Muscle of arm (tissue), 14 donors: ENCODE measurements around the gene DSC2. TPM values are rescaled to one million over a fixed set of nuclear protein-coding genes. Genes with fewer than 3 reads are reported as not detected.
"Not testable (repeated sequence)": the region's sequence is repeated elsewhere in the genome, so short reads cannot be mapped to it uniquely, and the experiment has no call there.

Experiments
- DNase-seq: peaks from one replicate; pipeline ENCODE4 v3.0.0-alpha.2; 2013
- long read RNA-seq, 11 donors: transcript quantifications; one replicate each; lab custom pipeline, GENCODE V29; 2026
- polyA plus RNA-seq, 12 donors: library from polyadenylated mRNA; unstranded; fragments of 120-200 nt; gene quantifications; one replicate each; pipeline ENCODE4 v1.2.1, GENCODE V29; 2013; ENCODE audit not compliant: insufficient read length in 12 of 12

Gene DSC2
- polyA plus RNA-seq = 10 to 100 TPM in 4 of 12 donors, 1 to 10 TPM in 7, not detected in 1; 4.2 to 35.1 (median 7.0) TPM
- long read RNA-seq, donor 1, partial matches to known transcripts = 26 of 26 reads
- long read RNA-seq, donor 1, other reads (novel, unspliced or antisense) = 0 of 26 reads
- long read RNA-seq, donor 2 = 0 reads
- long read RNA-seq, donor 3 = 0 reads
- long read RNA-seq, donor 4 = 0 reads
- long read RNA-seq, donor 5 = 0 reads
- long read RNA-seq, donor 6 = 0 reads
- long read RNA-seq, donor 7 = 0 reads
- long read RNA-seq, donor 8 = 0 reads
- long read RNA-seq, donor 9 = 0 reads
- long read RNA-seq, donor 10, full-length matches to known transcripts = 1 of 6 reads
- long read RNA-seq, donor 10, partial matches to known transcripts = 5 of 6 reads
- long read RNA-seq, donor 10, other reads (novel, unspliced or antisense) = 0 of 6 reads
- long read RNA-seq, donor 11 = 0 reads

- DNase-seq = peak; percentile 5
Observed at GRCh38 chr18:31102025-31102684, at the start of gene DSC2. TSS of gene DSC2 (minus strand) at chr18:31102421. CDS start at chr18:31101971, 450 bp downstream.

GRCh38 chr18:31149351-31149750 is 47.1 kb upstream of the DSC2 start:
- no peak for DNase-seq

- DNase-seq = no peak
Observed at GRCh38 chr18:31148600-31148999, 46.4 kb upstream of the DSC2 start.

- DNase-seq = no peak
Observed at GRCh38 chr18:31146809-31147208, 44.6 kb upstream of the DSC2 start.

- DNase-seq = no peak
Observed at GRCh38 chr18:31143025-31143424, 40.8 kb upstream of the DSC2 start.

- DNase-seq = no peak
Observed at GRCh38 chr18:31138709-31139108, 36.5 kb upstream of the DSC2 start.

- DNase-seq = no peak
Observed at GRCh38 chr18:31134988-31135529, 32.8 kb upstream of the DSC2 start.

- no peak for DNase-seq
Observed at GRCh38 chr18:31129398-31130115, 27.3 kb upstream of the DSC2 start.

- DNase-seq = no peak
Observed at GRCh38 chr18:31125878-31126277, 23.7 kb upstream of the DSC2 start.

GRCh38 chr18:31123125-31123524 is 20.9 kb upstream of the DSC2 start:
- DNase-seq = not testable (repeated sequence)

GRCh38 chr18:31120594-31120993 is 18.4 kb upstream of the DSC2 start:
- DNase-seq = no peak

GRCh38 chr18:31116853-31117595 is 14.8 kb upstream of the DSC2 start:
- DNase-seq = no peak

GRCh38 chr18:31112804-31113203 is 10.6 kb upstream of the DSC2 start:
- no peak for DNase-seq

- no peak for DNase-seq
Observed at GRCh38 chr18:31105733-31106132, 3.5 kb upstream of the DSC2 start.

- no peak for DNase-seq
Observed at GRCh38 chr18:31104444-31104843, 2.2 kb upstream of the DSC2 start.

GRCh38 chr18:31103423-31103822 is 1.2 kb upstream of the DSC2 start:
- DNase-seq = no peak

GRCh38 chr18:31102941-31103340 is 720 bp upstream of the DSC2 start:
- no peak for DNase-seq

- DNase-seq = peak; percentile 65
Observed at GRCh38 chr18:31101183-31102024, 817 bp downstream of the DSC2 start.

GRCh38 chr18:31100436-31101182 is 1.6 kb downstream of the DSC2 start:
- DNase-seq = peak; percentile 13
